Prostate gland (tissue), 2 donors: ENCODE measurements around the gene ACYP2.

Experiments used
- POLR2A ChIP-seq: fragments of 450-650 bp; IDR thresholded peaks from one replicate; pipeline ENCODE4 v1.6.1; 2016; ENCODE audit warnings: antibody characterized with exemption, mild to moderate bottlenecking
- TF ChIP-seq, protein P1 (sequence below), 4 experiments: fragments of 200-600 bp in 2 of 4; fragments of 450-650 bp in 2 of 4; sonication (generic) in 2 of 4; IDR thresholded peaks; 1 replicate in 3 of 4; 2 replicates in 1 of 4; pipeline ENCODE4 v1.5.1; 2016 to 2019; ENCODE audit warnings: antibody characterized with exemption in 4 of 4, mild to moderate bottlenecking in 2 of 4, moderate library complexity in 2 of 4

DNA sequence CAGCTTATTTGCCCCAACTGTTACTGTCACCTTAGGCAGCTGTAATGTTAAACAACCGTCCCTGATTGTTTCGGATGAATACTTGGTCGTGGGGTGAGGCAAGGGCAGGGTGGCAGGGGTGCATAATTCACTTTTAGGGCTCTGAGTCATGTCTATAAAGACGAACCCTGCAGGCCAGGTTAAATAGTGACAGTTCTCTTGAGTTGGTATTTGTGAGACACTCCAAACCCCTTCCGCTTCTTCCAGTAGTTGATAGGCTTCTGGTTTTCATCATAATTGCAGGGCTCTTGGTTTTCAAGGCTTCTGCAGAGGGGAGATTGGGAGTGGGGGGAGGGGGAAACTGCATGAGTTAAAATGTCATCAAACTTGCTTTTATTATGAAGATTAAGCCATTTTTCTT is 237.8 kb downstream of the ACYP2 start:
- TF ChIP-seq, protein P1, sequence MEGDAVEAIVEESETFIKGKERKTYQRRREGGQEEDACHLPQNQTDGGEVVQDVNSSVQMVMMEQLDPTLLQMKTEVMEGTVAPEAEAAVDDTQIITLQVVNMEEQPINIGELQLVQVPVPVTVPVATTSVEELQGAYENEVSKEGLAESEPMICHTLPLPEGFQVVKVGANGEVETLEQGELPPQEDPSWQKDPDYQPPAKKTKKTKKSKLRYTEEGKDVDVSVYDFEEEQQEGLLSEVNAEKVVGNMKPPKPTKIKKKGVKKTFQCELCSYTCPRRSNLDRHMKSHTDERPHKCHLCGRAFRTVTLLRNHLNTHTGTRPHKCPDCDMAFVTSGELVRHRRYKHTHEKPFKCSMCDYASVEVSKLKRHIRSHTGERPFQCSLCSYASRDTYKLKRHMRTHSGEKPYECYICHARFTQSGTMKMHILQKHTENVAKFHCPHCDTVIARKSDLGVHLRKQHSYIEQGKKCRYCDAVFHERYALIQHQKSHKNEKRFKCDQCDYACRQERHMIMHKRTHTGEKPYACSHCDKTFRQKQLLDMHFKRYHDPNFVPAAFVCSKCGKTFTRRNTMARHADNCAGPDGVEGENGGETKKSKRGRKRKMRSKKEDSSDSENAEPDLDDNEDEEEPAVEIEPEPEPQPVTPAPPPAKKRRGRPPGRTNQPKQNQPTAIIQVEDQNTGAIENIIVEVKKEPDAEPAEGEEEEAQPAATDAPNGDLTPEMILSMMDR (IDR thresholded peaks at IDR 0.05): no peak
- no peak for TF ChIP-seq POLR2A
